HG03097 (cell line): ENCODE data around the gene RIMBP2.

ENCODE experiments used
- ATAC-seq: cut with Tn5 transposase; IDR thresholded peaks from one replicate; pipeline ENCODE4 v1.9.1; 2021; ENCODE audit not compliant: unreplicated experiment, low FRiP score

Gene RIMBP2

DNA sequence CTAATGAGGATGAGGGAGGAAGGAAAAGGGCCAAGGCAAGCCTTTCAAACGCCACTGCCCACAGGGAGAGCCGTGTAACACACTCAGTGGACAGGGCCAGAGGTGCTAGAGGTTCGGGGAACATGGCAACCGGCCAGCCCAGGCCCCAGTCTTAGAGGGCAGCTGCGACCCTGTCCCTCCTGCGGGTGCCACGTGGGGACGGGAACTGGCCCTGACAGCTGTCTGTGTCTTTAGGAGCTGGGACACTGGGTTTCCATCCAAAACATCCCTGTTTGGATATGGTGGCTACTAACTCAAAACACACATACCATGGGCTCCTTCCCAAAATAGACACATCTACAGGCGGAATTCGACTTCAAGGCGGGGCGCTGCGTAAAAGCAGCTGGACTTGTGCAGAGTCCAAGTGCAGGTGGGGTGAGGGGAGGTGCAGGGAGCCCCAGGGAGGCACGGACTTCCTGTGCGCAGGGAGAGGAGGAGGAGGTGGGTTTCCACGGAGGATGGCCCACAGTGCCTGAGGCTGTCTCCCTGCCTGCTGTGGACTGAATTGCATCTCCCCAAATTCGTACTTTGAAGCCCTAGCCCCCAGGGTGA lies 193.8 kb downstream of the RIMBP2 start:
- no peak for ATAC-seq

DNA sequence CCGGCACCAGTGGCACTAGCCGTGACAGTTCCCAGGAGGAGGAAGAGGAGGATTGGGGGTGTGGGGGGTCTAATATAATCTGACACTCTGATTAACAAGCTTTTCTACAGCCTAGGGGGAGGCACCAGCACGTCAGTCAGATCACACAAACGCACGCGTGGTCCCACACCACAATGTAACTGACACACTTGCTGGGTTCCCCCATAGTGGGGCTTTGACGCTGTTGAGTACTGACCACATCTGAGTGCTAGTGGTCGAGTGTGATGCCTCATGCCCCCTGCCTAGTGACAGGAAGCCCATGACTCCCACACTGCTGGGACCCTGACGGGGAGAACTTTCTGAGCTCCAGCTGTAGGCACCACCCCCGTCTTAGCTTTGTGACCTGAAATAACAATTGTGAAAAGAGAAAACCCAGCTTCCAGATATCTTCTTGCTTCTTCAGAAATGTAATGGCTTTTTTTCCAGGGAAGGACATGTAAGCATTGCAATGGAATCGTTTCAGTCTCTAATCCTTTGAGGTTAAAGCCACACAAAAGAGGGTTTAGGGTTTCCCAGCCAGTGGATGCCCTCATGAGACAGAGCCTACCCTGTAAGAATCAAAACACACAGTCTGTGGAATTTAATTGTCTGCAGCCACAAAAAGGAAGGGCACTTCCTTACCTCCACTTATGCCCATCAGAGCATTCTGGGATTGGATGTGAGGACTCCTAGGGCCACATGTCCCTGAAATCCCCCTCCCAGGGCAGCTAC lies 194.5 kb downstream of the RIMBP2 start:
- ATAC-seq: no peak

GRCh38 chr12:130520784-130521183 lies 195.3 kb downstream of the RIMBP2 start:
- ATAC-seq: no peak

DNA sequence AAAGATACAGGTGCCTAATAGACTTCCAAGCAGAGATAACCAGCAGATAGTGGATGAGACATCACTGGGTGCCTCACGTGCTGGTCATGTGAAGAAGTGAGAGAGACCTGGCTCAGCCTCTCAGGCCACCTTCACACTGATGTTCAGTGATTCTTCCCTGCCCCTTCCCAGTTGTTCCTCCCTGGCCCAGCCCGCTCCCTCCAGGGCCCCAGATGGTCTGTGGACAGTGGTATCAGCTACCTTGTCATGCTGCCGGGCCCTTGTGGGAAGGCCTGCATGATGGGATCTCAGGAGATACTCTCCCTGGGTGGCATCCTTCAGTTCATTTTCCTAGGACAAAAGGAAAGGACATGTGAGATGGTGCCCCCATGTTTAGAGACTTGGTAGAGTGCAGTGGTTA lies 198.5 kb downstream of the RIMBP2 start:
- ATAC-seq: no peak

DNA sequence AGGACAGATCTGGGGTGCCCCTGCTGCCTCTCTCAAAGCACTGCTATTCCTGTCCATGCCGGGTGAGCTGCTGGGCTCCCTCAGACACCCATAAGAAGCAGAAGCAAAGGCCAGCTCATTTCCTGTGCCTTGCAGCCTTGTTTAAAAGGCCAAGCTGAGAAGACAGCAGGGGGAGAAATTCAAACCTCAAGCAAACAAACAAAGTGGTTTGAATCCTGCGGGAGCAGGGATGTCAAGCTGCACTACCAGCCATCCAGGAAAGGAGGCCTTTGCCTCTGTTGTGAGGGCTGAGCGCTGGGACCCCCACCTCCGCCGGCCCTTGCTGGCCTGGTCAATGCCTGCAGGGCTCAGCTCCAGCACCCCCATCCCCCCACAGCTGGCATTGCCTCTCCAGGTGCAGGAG lies 201.9 kb downstream of the RIMBP2 start:
- no peak for ATAC-seq

DNA sequence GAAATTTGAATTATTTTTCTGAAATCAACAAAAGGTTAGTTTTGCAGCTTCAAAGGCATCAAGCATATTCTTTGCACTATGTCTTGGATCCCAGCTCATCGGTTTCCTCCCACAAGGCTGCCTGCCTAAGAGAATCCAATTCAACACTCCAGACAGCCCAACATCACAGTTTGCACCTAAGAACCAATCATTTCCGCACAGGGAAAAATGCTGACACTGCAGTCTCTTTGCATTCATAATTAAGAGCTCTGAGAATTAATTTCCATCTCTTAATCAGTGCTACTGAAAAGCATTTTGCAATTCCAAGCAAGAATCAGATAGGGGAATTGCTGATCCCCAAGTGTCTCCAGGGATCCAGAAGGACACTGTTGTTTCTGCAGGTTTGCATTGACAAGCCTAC lies 202.5 kb downstream of the RIMBP2 start:
- ATAC-seq: no peak

- ATAC-seq: no peak
Measured at GRCh38 chr12:130511285-130511684, 204.8 kb downstream of the RIMBP2 start.

- no peak for ATAC-seq
Measured at GRCh38 chr12:130509454-130509853, 206.6 kb downstream of the RIMBP2 start.

DNA sequence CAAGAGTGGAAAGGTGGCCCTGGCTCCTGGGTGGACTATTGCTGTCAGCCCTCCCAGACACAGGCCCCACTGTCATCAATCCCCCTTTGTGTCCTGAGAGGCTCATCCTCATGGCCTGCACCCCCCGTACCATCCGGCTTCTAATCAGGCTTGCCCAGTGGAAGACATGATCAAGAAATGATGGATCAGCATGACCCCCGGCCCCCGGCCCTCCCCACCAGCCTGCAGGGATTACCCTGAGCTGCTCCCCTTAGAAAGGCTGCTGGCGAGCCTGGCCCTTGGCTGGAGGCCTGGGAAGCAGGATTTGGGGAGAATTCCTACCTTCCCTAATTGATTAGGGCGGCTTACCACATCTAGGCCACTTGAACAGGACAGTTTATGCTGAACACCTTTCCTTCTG lies 207.3 kb downstream of the RIMBP2 start:
- no peak for ATAC-seq

DNA sequence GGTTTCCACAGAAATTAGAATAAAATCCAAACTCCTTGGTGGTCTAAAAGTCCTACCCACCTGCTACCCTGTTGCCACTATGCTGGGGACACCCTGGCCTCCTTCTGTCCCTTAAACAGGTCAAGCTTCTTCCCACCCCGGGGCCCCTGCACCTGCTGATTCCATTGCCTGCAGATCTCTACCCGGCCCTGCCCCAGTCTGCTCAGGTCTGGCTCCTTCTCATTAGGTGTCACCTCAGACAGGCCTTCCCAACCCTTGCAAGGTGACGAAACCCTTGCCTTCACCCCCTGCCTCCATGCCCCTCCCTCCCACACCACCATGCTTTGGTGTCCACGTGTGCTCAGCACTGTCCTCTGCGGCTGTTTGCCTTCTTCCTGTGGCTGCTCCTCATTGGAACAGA lies 207.8 kb downstream of the RIMBP2 start:
- no peak for ATAC-seq

- no peak for ATAC-seq
Measured at GRCh38 chr12:130506844-130507243, 209.3 kb downstream of the RIMBP2 start.

DNA sequence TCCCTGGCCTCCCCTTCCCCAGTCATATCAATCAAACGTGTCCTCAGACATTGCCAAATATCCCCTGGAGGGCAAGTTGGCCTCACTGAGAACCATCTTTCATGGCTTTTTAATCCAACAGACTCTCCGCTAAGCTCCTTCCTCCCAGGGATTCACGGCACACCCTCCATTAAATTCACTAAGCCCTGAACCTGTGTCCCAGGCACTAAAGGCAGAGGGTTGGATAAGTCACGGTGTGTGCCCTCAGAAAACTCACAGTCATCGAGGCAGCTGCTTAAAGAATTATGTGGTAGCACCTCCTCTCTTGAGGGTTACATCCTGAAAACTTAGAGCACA lies 211.3 kb downstream of the RIMBP2 start:
- no peak for ATAC-seq

- ATAC-seq: no peak
Measured at GRCh38 chr12:130504110-130504839, 211.8 kb downstream of the RIMBP2 start.

GRCh38 chr12:130501821-130502220 lies 214.3 kb downstream of the RIMBP2 start:
- ATAC-seq: no peak

- ATAC-seq: no peak
Measured at GRCh38 chr12:130500835-130501330, 215.2 kb downstream of the RIMBP2 start.

- ATAC-seq: no peak
Measured at GRCh38 chr12:130499474-130499873, 216.6 kb downstream of the RIMBP2 start.

DNA sequence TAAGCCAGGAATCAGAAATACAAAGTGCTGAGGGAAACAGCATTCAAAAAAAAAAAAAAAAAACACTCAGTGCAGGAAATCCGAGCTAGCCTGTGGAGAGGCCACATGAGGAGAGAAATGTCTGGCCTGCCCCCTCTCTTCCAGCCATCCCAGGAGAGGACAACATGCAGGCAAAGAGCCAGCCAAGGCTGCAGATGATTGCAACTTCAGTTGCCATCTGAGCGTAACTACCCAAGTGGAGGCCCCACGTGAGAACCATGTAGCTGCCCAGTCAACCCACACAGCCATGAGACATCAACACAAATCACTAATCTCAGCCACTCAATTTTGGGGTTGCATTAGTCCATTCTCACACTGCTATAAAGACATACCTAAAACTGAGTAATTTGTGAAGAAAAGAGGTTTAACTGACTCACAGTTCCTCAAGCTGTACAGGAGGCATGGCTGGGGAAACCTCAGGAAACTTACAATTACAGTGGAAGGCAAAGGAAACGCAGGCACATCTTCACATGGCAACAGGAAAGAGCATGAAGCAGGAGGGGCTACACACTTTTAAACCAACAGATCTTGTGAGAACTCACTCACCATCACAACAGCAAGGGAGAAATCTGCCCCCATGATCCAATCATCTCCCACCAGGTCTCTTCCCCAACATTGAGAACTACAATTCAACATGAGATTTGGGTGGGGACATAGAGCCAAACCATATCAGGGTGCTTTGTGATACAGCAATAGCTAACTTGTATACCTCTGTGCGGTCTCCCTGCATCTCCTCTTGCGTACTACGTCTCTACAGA lies 217.3 kb downstream of the RIMBP2 start:
- ATAC-seq: no peak

DNA sequence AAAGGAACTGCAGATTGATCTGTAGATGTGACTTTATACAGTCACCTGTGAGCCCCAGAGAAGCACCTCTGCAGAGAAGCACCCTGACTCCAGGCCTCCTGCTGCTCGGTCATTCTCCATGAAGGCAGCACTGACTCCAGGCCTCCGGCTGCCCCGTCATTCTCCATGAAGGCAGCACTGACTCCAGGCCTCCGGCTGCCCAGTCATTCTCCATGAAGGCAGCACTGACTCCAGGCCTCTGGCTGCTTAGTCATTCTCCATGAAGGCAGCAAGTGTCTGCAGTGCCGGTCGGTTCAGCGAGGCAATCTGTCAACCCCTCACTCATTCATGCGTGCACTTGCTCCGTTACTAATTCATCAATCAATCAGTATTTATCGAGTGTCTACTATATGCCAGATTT lies 218.1 kb downstream of the RIMBP2 start:
- no peak for ATAC-seq

- no peak for ATAC-seq
Measured at GRCh38 chr12:130497321-130497720, 218.8 kb downstream of the RIMBP2 start.

GRCh38 chr12:130496516-130497120 lies 219.5 kb downstream of the RIMBP2 start:
- no peak for ATAC-seq

DNA sequence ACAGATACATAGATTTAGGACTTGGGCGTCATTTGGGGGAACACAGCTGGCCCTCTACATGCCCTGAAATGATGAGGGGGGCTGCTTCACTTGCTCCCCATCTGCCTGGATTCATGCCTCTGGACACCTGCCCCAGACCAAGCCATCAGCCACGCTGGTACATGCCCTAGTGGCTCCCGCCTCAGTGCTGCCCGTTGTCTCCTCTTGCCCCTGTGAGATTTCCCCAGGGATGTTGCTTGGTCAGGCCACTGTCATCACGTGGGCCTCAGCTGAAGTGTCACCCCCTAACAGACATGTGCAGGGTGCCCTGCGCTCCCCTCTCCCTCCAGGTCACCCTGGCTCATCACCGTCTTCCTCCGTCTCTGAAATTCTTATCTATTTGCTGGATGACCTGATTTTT lies 220.9 kb downstream of the RIMBP2 start:
- ATAC-seq: no peak
